OCI-LY7 (cell line): ENCODE results near the gene NDUFS6.

ENCODE experiments used
- EZH2phosphoT487 ChIP-seq: fragments of 200-600 bp; sonication (generic); IDR thresholded peaks from 2 replicates; pipeline ENCODE4 v1.6.1; 2018; ENCODE audit warnings: low read depth, borderline replicate concordance, mild to moderate bottlenecking, mixed run types, antibody characterized with exemption, low read length, moderate library complexity, mixed read lengths
- TF ChIP-seq, protein P1 (sequence below): fragments of 200-600 bp; sonication (generic); conservative IDR thresholded peaks from 2 replicates; pipeline ENCODE4 v1.5.1; 2014; ENCODE audit warnings: mild to moderate bottlenecking, antibody characterized with exemption, low read length, moderate library complexity, mixed read lengths

DNA sequence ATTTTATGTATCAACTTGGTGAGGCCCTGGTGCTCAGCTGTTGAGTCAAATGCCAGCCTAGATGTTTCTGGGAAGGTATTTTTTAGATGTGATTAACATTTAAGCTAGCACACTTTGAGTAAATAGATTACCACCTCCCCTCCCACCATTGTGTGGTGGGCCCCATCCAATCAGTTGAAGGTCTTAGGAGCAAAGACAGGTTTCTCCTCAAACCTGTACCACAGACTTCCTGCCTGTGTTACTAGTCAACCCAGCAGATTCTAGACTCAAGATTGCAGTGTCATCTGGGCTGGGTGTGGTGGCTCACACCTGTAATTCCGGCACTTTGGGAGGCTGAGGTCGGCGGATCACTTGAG is 35.3 kb upstream of the NDUFS6 start:
- TF ChIP-seq, protein P1, sequence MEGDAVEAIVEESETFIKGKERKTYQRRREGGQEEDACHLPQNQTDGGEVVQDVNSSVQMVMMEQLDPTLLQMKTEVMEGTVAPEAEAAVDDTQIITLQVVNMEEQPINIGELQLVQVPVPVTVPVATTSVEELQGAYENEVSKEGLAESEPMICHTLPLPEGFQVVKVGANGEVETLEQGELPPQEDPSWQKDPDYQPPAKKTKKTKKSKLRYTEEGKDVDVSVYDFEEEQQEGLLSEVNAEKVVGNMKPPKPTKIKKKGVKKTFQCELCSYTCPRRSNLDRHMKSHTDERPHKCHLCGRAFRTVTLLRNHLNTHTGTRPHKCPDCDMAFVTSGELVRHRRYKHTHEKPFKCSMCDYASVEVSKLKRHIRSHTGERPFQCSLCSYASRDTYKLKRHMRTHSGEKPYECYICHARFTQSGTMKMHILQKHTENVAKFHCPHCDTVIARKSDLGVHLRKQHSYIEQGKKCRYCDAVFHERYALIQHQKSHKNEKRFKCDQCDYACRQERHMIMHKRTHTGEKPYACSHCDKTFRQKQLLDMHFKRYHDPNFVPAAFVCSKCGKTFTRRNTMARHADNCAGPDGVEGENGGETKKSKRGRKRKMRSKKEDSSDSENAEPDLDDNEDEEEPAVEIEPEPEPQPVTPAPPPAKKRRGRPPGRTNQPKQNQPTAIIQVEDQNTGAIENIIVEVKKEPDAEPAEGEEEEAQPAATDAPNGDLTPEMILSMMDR, result no peak
- TF ChIP-seq EZH2phosphoT487, result no peak
